Large intestine (tissue), 3 donors: ENCODE measurements around the gene CLEC16A. TPM values are rescaled to one million over a fixed set of nuclear protein-coding genes. Genes with fewer than 3 reads are reported as not detected.
"Not testable (repeated sequence)": the region's sequence is repeated elsewhere in the genome, so short reads cannot be mapped to it uniquely, and the experiment has no call there.

Experiments
- DNase-seq, 2 donors: peaks; one replicate each; pipeline versions ENCODE4 v3.0.0 to v3.0.0-alpha.2; 2013
- H3K27ac ChIP-seq: one replicate; pipeline ENCODE4 v1.5.1; 2013; ENCODE audit warnings: low read length
- H3K27me3 ChIP-seq: 2 replicates; pipeline ENCODE4 v1.6.1; 2013; ENCODE audit warnings: low read length; ENCODE audit not compliant: control insufficient read depth, insufficient read depth
- H3K36me3 ChIP-seq: 2 replicates; pipeline ENCODE4 v1.6.1; 2013; ENCODE audit warnings: low read length; ENCODE audit not compliant: control insufficient read depth, insufficient read depth
- H3K4me1 ChIP-seq: one replicate; pipeline ENCODE4 v1.6.1; 2013; ENCODE audit warnings: low read length; ENCODE audit not compliant: control insufficient read depth, insufficient read depth
- H3K4me3 ChIP-seq: one replicate; pipeline ENCODE4 v1.5.1; 2013; ENCODE audit warnings: low read length
- H3K9me3 ChIP-seq: one replicate; pipeline ENCODE4 v1.6.1; 2013; ENCODE audit warnings: mild to moderate bottlenecking, low read depth, low read length, moderate library complexity; ENCODE audit not compliant: control insufficient read depth
- WGBS: methylation state at CpG from one replicate; pipeline ENCODE4 v1.1.5; 2013; ENCODE audit warnings: low lambda C conversion rate; ENCODE audit not compliant: insufficient coverage; 5-methylcytosine and 5-hydroxymethylcytosine counted together
- polyA plus RNA-seq: library from polyadenylated mRNA; unstranded; fragments of 120-200 nt; gene quantifications from one replicate; pipeline ENCODE4 v1.2.1, GENCODE V29; 2013

CLEC16A gene
- polyA plus RNA-seq, 1 donor: 13.2 TPM

- H3K4me1 ChIP-seq: peaks cover 35% of the 10 kb centered on the region
- no CpG with 5 or more reads among the region's 6 CpGs for WGBS
- H3K36me3 ChIP-seq: no peaks in the 10 kb centered on the region
- H3K27ac ChIP-seq: no peak overlapping the region
- H3K27me3 ChIP-seq: no peaks in the 10 kb centered on the region
- peak in 1 of 2 donors; percentile 31 for DNase-seq
- H3K4me3 ChIP-seq: no peak overlapping the region
- no peaks in the 10 kb centered on the region for H3K9me3 ChIP-seq
Observed at GRCh38 chr16:11100239-11100750, 155.9 kb downstream of the CLEC16A start.

- DNase-seq: no peak
- no peaks in the 10 kb centered on the region for H3K27me3 ChIP-seq
- H3K4me1 ChIP-seq: peaks cover 37% of the 10 kb centered on the region
- H3K9me3 ChIP-seq: no peaks in the 10 kb centered on the region
- H3K27ac ChIP-seq: no peak overlapping the region
- no peak overlapping the region for H3K4me3 ChIP-seq
- no peaks in the 10 kb centered on the region for H3K36me3 ChIP-seq
- no CpG with 5 or more reads among the region's 6 CpGs for WGBS
Observed at GRCh38 chr16:11101283-11101682, 156.9 kb downstream of the CLEC16A start.

GRCh38 chr16:11101695-11102522, 157.5 kb downstream of the CLEC16A start:
- no peak overlapping the region for H3K27ac ChIP-seq
- peak in 1 of 2 donors; percentile 66 for DNase-seq
- H3K36me3 ChIP-seq: no peaks in the 10 kb centered on the region
- H3K27me3 ChIP-seq: no peaks in the 10 kb centered on the region
- no peak overlapping the region for H3K4me3 ChIP-seq
- WGBS: 38% methylated on average over 2 of the region's 9 CpGs
- H3K9me3 ChIP-seq: no peaks in the 10 kb centered on the region
- H3K4me1 ChIP-seq: peaks cover 37% of the 10 kb centered on the region

GRCh38 chr16:11102523-11102898, 158.1 kb downstream of the CLEC16A start:
- Histone ChIP-seq H3K9me3 (no peaks in the 10 kb centered on the region), H3K27ac (no peak overlapping the region), H3K27me3 (no peaks in the 10 kb centered on the region), H3K4me1 (peaks cover 37% of the 10 kb centered on the region), H3K36me3 (no peaks in the 10 kb centered on the region), H3K4me3 (no peak overlapping the region)
- no peak for DNase-seq
- no CpG with 5 or more reads among the region's 3 CpGs for WGBS

GRCh38 chr16:11103301-11103700, 158.9 kb downstream of the CLEC16A start:
- peaks cover 37% of the 10 kb centered on the region for H3K4me1 ChIP-seq
- not testable (repeated sequence) for H3K36me3 ChIP-seq, H3K9me3 ChIP-seq, H3K27ac ChIP-seq, H3K27me3 ChIP-seq, DNase-seq, H3K4me3 ChIP-seq
- no CpG with 5 or more reads among the region's 5 CpGs for WGBS

GRCh38 chr16:11104168-11105037, 160.0 kb downstream of the CLEC16A start:
- Histone ChIP-seq H3K4me3 (no peak overlapping the region), H3K9me3 (no peaks in the 10 kb centered on the region), H3K36me3 (no peaks in the 10 kb centered on the region), H3K27ac (peak overlapping the region; percentile 39), H3K4me1 (peaks cover 34% of the 10 kb centered on the region), H3K27me3 (no peaks in the 10 kb centered on the region)
- WGBS: no CpG with 5 or more reads among the region's 4 CpGs
- no peak for DNase-seq

- no CpG with 5 or more reads among the region's 7 CpGs for WGBS
- H3K27me3 ChIP-seq: no peaks in the 10 kb centered on the region
- no peak overlapping the region for H3K4me3 ChIP-seq
- H3K36me3 ChIP-seq: no peaks in the 10 kb centered on the region
- H3K9me3 ChIP-seq: no peaks in the 10 kb centered on the region
- H3K27ac ChIP-seq: peak overlapping the region; percentile 39
- peaks cover 33% of the 10 kb centered on the region for H3K4me1 ChIP-seq
- DNase-seq: peak; percentile 77 to 81
Observed at GRCh38 chr16:11105038-11105903, 160.9 kb downstream of the CLEC16A start.

- H3K4me1 ChIP-seq: peaks cover 22% of the 10 kb centered on the region
- no peak overlapping the region for H3K27ac ChIP-seq
- no peaks in the 10 kb centered on the region for H3K27me3 ChIP-seq
- no peak overlapping the region for H3K4me3 ChIP-seq
- H3K36me3 ChIP-seq: no peaks in the 10 kb centered on the region
- H3K9me3 ChIP-seq: no peaks in the 10 kb centered on the region
- no CpG with 5 or more reads among the region's 6 CpGs for WGBS
- DNase-seq: no peak
Observed at GRCh38 chr16:11106726-11107125, 162.4 kb downstream of the CLEC16A start.

- WGBS: no CpG with 5 or more reads among the region's 8 CpGs
Observed at GRCh38 chr16:11107780-11108465, 163.6 kb downstream of the CLEC16A start.

More at GRCh38 chr16:11107780-11108465, 163.6 kb downstream of the CLEC16A start:
- H3K4me1 ChIP-seq: peaks cover 13% of the 10 kb centered on the region
- H3K36me3 ChIP-seq: no peaks in the 10 kb centered on the region
- no peak overlapping the region for H3K4me3 ChIP-seq
- H3K9me3 ChIP-seq: no peaks in the 10 kb centered on the region
- no peak overlapping the region for H3K27ac ChIP-seq
- no peak for DNase-seq
- H3K27me3 ChIP-seq: no peaks in the 10 kb centered on the region
